GM18909 (cell line): ENCODE results near the gene HASPIN.
"Not testable (repeated sequence)": the region's sequence is repeated elsewhere in the genome, so short reads cannot be mapped to it uniquely, and the experiment has no call there.

Source experiments
- ATAC-seq: cut with Tn5 transposase; IDR thresholded peaks from one replicate; pipeline ENCODE4 v1.9.1; 2021; ENCODE audit warnings: mild to moderate bottlenecking; ENCODE audit not compliant: unreplicated experiment, poor library complexity

HASPIN gene

DNA sequence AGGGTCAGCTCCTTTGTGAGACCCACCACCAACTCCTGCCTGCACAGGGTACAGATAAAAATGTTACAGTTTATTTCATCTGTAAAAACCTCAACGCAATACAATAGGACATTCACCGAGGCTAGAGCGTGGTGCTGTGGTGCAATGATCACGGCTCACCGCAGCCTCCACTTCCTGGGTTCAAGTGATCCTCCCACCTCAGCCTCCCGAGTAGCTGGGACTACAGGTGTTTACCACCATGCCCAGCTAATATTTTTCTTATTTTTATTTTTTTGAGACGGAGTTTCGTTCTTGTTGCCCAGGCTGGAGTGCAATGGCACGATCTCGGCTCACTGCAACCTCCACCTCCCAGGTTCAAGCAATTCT is 11.2 kb downstream of the HASPIN start:
- not testable (repeated sequence) for ATAC-seq

DNA sequence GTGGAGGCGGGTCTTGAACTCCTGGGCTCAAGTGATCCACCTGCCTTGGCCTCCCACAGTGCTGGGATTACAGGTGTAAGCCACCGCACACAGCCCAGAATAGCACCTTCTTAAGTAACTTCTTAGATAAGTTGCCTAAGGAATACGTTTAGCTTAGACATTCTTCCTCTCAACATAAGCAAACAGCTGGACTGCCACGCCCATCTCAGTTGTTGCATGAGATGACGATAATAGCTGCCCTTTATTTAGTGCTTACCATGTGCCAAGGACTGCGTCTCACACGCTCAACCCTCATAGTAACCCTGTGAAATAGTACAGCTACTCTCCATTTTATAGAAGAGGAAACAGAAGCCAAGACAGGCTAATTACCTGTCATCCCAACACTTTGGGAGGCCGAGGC is 11.8 kb downstream of the HASPIN start:
- ATAC-seq = no peak

- ATAC-seq = no peak
Measured at GRCh38 chr17:3738562-3739295, 15.0 kb downstream of the HASPIN start.

GRCh38 chr17:3739422-3740124 is 15.9 kb downstream of the HASPIN start:
- no peak for ATAC-seq

DNA sequence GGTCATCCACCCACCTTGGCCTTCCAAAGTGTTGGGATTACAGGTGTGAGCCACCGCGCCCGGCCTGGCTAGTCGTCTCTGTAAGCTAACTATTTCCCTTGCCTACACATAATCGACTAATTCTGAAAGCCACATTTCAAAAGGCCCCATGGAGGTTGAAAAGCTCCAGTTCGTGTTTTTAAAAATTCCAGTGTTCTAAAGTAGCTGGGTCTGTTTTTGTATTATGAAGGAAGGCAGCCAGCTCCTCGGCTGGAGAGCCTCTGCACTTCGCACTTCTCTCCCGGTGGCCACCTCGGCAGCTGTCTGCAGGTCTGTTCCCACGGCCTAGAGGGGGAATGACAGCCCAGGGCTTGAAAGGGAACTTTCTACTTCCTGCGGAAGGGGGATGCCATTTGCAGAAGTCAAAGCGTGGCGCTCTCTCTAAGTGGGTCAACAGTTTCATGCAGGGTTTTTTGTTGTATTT is 16.9 kb downstream of the HASPIN start:
- no peak for ATAC-seq

- no peak for ATAC-seq
Measured at GRCh38 chr17:3744014-3744413, 20.3 kb downstream of the HASPIN start.

GRCh38 chr17:3745071-3745470 is 21.4 kb downstream of the HASPIN start:
- no peak for ATAC-seq

- ATAC-seq = no peak
Measured at GRCh38 chr17:3747805-3748204, 24.1 kb downstream of the HASPIN start.

DNA sequence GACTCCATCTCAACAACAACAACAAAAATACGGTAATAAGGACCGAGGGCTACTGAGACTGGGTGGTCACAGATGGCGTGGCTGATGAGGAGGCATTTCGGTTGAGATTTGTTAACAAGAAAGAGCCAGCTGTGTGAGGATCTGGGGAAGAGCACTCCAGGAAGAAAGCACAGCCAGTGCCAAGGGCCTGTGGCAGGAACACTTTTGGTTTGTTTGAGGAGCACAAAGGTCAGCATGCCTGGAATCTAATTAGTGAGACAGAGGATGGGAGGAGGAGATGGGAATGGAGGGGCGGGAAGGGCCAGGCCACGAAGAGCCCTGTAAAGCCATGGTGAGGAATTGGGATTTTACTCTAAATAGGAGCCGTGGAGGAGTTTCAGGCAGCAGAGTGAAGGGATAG is 24.9 kb downstream of the HASPIN start:
- ATAC-seq = no peak

GRCh38 chr17:3750296-3750695 is 26.6 kb downstream of the HASPIN start:
- ATAC-seq = no peak

GRCh38 chr17:3750926-3751325 is 27.2 kb downstream of the HASPIN start:
- ATAC-seq = no peak

- ATAC-seq = no peak
Measured at GRCh38 chr17:3751836-3752235, 28.1 kb downstream of the HASPIN start.

DNA sequence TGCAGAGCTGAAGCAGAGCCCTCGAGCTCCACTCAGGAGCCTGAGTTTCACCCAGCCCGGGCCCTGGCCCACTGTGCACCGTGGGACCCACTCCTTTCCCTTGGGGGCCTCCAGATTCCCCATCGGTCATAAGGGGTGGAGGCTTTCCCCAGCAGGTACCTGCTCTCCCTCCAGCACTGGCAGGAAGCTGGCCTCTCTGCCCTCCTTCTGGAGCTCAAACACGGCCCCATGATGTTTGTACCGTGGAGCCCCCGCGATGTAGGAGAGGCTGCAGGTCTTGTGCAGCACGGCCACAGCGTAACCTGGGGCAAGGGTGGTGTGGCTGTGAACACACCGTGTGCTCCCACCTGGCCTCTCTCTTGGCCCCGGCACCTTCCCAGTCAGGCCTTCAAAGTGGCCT is 29.9 kb downstream of the HASPIN start:
- ATAC-seq = no peak

GRCh38 chr17:3754066-3754457 is 30.4 kb downstream of the HASPIN start:
- no peak for ATAC-seq

GRCh38 chr17:3754458-3755334 is 31.0 kb downstream of the HASPIN start:
- peak; percentile 53 for ATAC-seq

DNA sequence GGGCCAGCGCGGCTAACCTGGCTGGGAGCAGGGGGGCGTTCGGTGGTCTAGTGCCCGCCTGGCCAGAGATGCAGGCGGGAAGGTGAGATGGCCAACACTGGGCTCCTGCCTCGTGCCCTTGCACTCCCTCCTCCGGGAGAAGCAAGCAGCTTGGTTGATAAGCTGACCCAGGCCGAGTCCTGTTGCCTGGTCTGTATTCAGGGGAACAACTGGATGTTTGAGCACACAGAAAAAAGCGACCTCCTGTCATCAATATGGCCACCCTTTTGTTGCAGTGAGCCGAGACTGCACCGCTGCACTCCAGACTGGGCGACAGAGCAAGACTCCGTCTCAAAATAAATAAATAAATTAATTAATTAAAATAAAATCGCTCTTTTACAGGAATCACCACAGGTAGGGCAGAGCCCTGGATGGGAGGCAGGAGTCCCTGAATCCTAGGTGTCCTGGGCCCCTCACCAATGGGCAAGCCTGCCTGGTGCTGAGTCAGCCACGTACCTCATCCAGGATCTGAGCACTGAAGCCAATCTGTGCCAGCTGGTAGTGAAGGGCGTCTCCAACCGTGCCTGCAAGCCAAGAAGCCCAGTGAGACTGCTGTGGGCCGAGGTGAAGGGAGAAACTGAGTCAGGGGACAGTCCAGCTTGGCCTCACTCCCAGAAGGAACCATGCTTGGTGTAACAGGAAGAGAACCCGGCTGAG is 31.8 kb downstream of the HASPIN start:
- no peak for ATAC-seq

DNA sequence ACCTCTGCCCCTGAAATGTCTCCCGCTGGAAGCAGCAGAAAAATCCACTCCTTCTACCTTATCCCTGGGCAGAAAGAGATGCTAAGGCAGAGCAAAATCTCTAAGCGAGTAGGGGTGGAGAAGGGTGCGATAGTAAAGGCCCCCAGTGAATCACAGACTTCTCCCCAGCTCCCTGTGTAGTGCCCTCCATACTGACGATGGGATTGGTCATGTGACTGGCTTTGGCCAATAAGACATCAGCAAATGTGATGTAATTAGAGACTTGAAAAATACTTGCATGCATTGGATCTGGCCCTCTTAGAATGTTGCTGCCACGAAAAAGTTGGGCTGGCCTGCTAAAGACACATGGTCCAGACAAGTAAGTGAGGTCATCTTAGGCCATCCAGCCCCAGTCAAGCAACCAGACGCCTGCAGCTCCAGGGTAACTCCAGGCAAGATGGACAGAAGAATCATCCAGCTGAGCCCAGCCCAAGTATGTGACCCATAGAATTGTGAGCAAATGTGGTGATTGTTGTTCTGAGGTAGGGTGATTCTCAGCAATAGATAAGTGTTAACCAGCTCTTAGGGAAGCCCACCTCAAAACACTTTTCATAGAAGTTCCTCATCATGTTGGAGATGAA is 36.0 kb downstream of the HASPIN start:
- ATAC-seq = no peak

DNA sequence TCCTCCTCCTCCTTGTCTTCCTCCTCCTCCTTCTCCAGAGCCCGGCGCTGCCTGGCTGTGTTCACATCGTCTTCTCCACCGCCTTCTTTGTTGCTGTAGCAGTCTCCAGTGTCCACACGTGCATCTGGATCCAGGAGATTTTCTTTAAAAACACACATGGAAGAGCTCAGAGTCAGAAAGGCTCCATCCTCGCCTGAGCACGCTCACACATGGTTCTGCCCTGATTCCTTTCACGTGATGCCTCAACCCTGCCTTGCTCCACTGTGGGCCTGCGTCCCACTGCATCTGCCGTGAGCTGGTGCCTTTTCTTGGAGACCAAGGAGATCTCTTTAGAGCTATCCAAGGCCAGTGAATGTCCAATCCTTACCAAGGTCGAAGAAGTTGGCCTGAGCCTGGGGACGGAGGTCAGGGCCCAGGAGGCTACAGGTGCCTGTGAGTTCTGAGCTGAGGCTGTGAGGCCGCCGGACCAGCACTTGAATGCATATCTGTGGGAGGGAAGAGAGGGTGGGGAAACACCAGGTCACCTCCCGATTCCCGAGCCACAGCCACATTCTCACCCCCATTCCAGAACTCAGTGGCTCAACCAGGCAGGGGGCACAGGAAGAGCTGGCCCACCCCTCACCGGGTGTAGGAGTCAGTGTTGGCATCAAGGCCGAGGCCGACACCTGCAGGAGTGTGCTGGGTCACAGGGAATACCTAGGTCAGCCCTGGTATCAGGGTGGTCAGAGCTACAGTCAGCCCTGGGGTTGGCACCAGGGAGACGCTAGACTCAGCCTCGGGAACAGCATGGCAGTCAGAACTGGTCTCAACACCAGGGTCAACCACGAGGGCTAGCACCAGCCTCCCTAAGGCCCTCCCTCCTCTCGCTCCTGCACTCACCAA is 37.6 kb downstream of the HASPIN start:
- no peak for ATAC-seq

GRCh38 chr17:3761918-3762380 is 38.2 kb downstream of the HASPIN start:
- no peak for ATAC-seq
